ENCODE measurements around the gene CLIP2. TPM values are rescaled to one million over a fixed set of nuclear protein-coding genes. Genes with fewer than 3 reads are reported as not detected.
A peak's percentile ranks its signal among the peaks of the same experiment; 100 is the strongest.

Gene CLIP2
- polyA plus RNA-seq, 1 of the 3 experiments (the other 2 are of a cell fraction), result 14.3 TPM

- H3K9me2 ChIP-seq, result no peaks in the 10 kb centered on the region
- H3K36me3 ChIP-seq (replicated peaks in 1 of 2; ENCODE audit: control insufficient read depth in 1 of 2, insufficient read depth in 2 of 2, low read length in 1 of 2), result peaks cover 0 to 18% of the 10 kb centered on the region in 2 experiments
- no peaks in the 10 kb centered on the region for H3K9me3 ChIP-seq
- no peak for DNase-seq
- H3K79me2 ChIP-seq (ENCODE audit: insufficient read depth), result peaks cover 28% of the 10 kb centered on the region
- no peak overlapping the region for H2AFZ ChIP-seq (ENCODE audit: low read depth)
- H3F3A ChIP-seq (replicated peaks; ENCODE audit: insufficient read depth), result no peaks in the 10 kb centered on the region
- WGBS (ENCODE audit: low lambda C conversion rate), result 92% methylated on average over 7 of the region's 7 CpGs
- no peak overlapping the region for H3K4me2 ChIP-seq
- H3K4me1 ChIP-seq (ENCODE audit: control insufficient read depth in 1 of 2, insufficient read depth in 2 of 2, low read depth in 1 of 2, low read length in 1 of 2), result peaks cover 0 to 3% of the 10 kb centered on the region in 2 experiments; a peak in 1 of 4 replicates
- H3K9ac ChIP-seq, result no peak overlapping the region
- no peak overlapping the region for H3K4me3 ChIP-seq (ENCODE audit: low read depth in 2 of 2, low read length in 1 of 2)
- no peaks in the 10 kb centered on the region for H3K27me3 ChIP-seq (ENCODE audit: insufficient read depth)
- ChIA-PET POLR2A (no interaction called here), CTCF (interaction anchor here (0.9 to 1.1 kb wide), 3 partner anchors 72 to 311 kb away, joined by 3 to 4 read pairs (median 3); no protein-coding TSS in a partner anchor)
- H4K20me1 ChIP-seq (ENCODE audit: insufficient read depth), result no peaks in the 10 kb centered on the region; the same call in none of the 2 replicates
- TF ChIP-seq CHD2 (IDR thresholded peaks at IDR 0.05; ENCODE audit: low read length, partially characterized antibody) (no peak), GABPA (IDR thresholded peaks at IDR 0.05; ENCODE audit: low read depth) (no peak), TAF1 (IDR thresholded peaks at IDR 0.05; ENCODE audit: borderline replicate concordance, low read depth, low read length) (no peak), FOXJ3 (CRISPR knock-in tag; IDR thresholded peaks at IDR 0.05) (no peak), MXI1 (IDR thresholded peaks at IDR 0.05; ENCODE audit: low read depth, low read length) (no peak), RAD21 (IDR thresholded peaks at IDR 0.05; ENCODE audit: low read length) (no peak), NRF1 (IDR thresholded peaks at IDR 0.05; ENCODE audit: low read depth, low read length) (no peak), MAX (IDR thresholded peaks at IDR 0.05; ENCODE audit: low read depth) (no peak), GATA2 (CRISPR knock-in tag; IDR thresholded peaks at IDR 0.05) (no peak), FOXM1 (IDR thresholded peaks at IDR 0.05; ENCODE audit: low read depth) (no peak)
- H3K27ac ChIP-seq (ENCODE audit: low read depth in 2 of 2, low read length in 1 of 2), result no peak overlapping the region
These were observed 40.0 kb downstream of the CLIP2 start for GRCh38 chr7:74329225-74329624.

GRCh38 chr7:74332373-74333176 is 43.4 kb downstream of the CLIP2 start:
- no peak overlapping the region for H3K27ac ChIP-seq (ENCODE audit: low read depth in 2 of 2, low read length in 1 of 2)
- CTCF ChIA-PET, result interaction anchor here (0.6 to 1.6 kb wide), 4 partner anchors 68 to 300 kb away, joined by 3 to 5 read pairs (median 4); no protein-coding TSS in a partner anchor
- TF ChIP-seq USF2 (IDR thresholded peaks at IDR 0.05; ENCODE audit: borderline replicate concordance, low read depth, low read length), result no peak
- no peak for TF ChIP-seq RFX5 (IDR thresholded peaks at IDR 0.05; ENCODE audit: low read length)
- no peak for TF ChIP-seq YY1 (IDR thresholded peaks at IDR 0.05; ENCODE audit: low read depth)
- TF ChIP-seq USF1 (IDR thresholded peaks at IDR 0.05; ENCODE audit: borderline replicate concordance, low read depth), result no peak
- TF ChIP-seq RAD21 (IDR thresholded peaks at IDR 0.05; ENCODE audit: low read length), result no peak
- TF ChIP-seq TEAD4 (IDR thresholded peaks at IDR 0.05; ENCODE audit: borderline replicate concordance, insufficient read depth), result no peak
- no peak for TF ChIP-seq POLR2AphosphoS5 (IDR thresholded peaks at IDR 0.05; ENCODE audit: low read depth, low read length)
- no peak for TF ChIP-seq FOXM1 (IDR thresholded peaks at IDR 0.05; ENCODE audit: low read depth)
- no peak for TF ChIP-seq SIN3A (IDR thresholded peaks at IDR 0.05; ENCODE audit: borderline replicate concordance, low read depth, low read length)
- TF ChIP-seq EP300 (IDR thresholded peaks at IDR 0.05; ENCODE audit: borderline replicate concordance in 1 of 2, low read depth in 1 of 2, low read length in 1 of 2), result no peak
- TF ChIP-seq REST (IDR thresholded peaks at IDR 0.05; ENCODE audit: low read depth, low read length), result no peak
- TF ChIP-seq ELF1 (IDR thresholded peaks at IDR 0.05), result no peak

More at GRCh38 chr7:74332373-74333176, 43.4 kb downstream of the CLIP2 start:
- H3K36me3 ChIP-seq (replicated peaks in 1 of 2; ENCODE audit: control insufficient read depth in 1 of 2, insufficient read depth in 2 of 2, low read length in 1 of 2), result peaks cover 0 to 7% of the 10 kb centered on the region in 2 experiments
- H3K4me3 ChIP-seq (ENCODE audit: low read depth in 2 of 2, low read length in 1 of 2), result no peak overlapping the region
- H3F3A ChIP-seq (replicated peaks; ENCODE audit: insufficient read depth), result no peaks in the 10 kb centered on the region
- peak; percentile 23 for DNase-seq
- no peaks in the 10 kb centered on the region for H3K9me2 ChIP-seq
- no peaks in the 10 kb centered on the region for H3K27me3 ChIP-seq (ENCODE audit: insufficient read depth)
- WGBS (ENCODE audit: low lambda C conversion rate), result 97% methylated on average over 17 of the region's 17 CpGs
- H3K4me2 ChIP-seq, result no peak overlapping the region
- peaks cover 17% of the 10 kb centered on the region for H3K79me2 ChIP-seq (ENCODE audit: insufficient read depth)
- H2AFZ ChIP-seq (ENCODE audit: low read depth), result no peak overlapping the region
- no peaks in the 10 kb centered on the region for H3K9me3 ChIP-seq
- peaks cover 0 to 3% of the 10 kb centered on the region in 2 experiments; a peak in 1 of 4 replicates for H3K4me1 ChIP-seq (ENCODE audit: control insufficient read depth in 1 of 2, insufficient read depth in 2 of 2, low read depth in 1 of 2, low read length in 1 of 2)
- H4K20me1 ChIP-seq (ENCODE audit: insufficient read depth), result no peaks in the 10 kb centered on the region
- POLR2A ChIA-PET, result no interaction called here
- no peak overlapping the region for H3K9ac ChIP-seq
